A673 (cell line): ENCODE measurements around the gene SMARCC1.

ENCODE experiments used
- CTCF ChIP-seq: fragments of 300-800, 200-600 bp; sonication (generic); conservative IDR thresholded peaks from 2 replicates; pipeline ENCODE4 v1.5.1; 2017; ENCODE audit warnings: low read depth, mild to moderate bottlenecking, antibody characterized with exemption, low read length, moderate library complexity, mixed read lengths
- EZH2 ChIP-seq: fragments of 200-600 bp; sonication (generic); IDR thresholded peaks from 2 replicates; pipeline ENCODE4 v1.6.1; 2017; ENCODE audit warnings: borderline replicate concordance, low read depth, mild to moderate bottlenecking, mixed read lengths, antibody characterized with exemption, low read length; ENCODE audit not compliant: poor library complexity, severe bottlenecking

GRCh38 chr3:47722859-47723258 lies 58.8 kb downstream of the SMARCC1 start:
- TF ChIP-seq CTCF (no peak), EZH2 (no peak)
